Measurements from ENCODE around the gene CCL14.

- TF ChIP-seq CTCF (conservative IDR thresholded peaks at IDR 0.05 in 1 of 2, IDR thresholded peaks at IDR 0.05 in 1 of 2; ENCODE audit: low read depth in 1 of 2, low read length in 2 of 2), result no peak
- no peak for TF ChIP-seq EZH2 (IDR thresholded peaks at IDR 0.05; ENCODE audit: low read length, missing control alignments)
Observed at GRCh38 chr17:35953720-35954119, 32.8 kb downstream of the CCL14 start.

All from fibroblast of lung (primary cell).